Skin of body (tissue), 2 donors: Measurements from ENCODE around the gene NFYC. TPM values are rescaled to one million over a fixed set of nuclear protein-coding genes. Genes with fewer than 3 reads are reported as not detected.

Experiments
- DNase-seq: peaks from one replicate; lab custom pipeline; 2025; lab: John Stamatoyannopoulos, UW
- total RNA-seq: library from RNA; depleted of rRNA; stranded (reverse); fragments of >200 nt; gene quantifications from one replicate; pipeline ENCODE4 v1.2.3, GENCODE V29; 2014

The NFYC gene
- total RNA-seq, 1 donor from 2014 or later, result 30.7 TPM

DNA sequence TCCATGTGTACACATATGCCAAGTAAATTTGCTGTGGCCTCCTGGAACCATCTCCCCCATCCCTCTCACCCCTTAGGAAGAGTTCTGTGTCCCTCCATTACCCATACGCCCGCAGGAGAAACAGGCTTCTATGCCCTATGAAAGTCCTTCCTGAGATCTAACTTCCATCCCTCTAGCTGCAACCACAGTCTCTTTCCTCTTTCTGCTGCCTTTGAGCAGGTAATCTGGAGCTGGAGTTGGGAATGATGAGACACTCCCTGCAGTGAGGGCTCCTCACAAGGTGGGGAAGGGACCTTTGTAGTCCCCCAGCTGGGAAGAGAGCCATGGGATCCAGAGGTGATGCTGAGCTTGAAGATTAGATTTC, 90.1 kb downstream of the NFYC start:
- DNase-seq, result no peak

DNA sequence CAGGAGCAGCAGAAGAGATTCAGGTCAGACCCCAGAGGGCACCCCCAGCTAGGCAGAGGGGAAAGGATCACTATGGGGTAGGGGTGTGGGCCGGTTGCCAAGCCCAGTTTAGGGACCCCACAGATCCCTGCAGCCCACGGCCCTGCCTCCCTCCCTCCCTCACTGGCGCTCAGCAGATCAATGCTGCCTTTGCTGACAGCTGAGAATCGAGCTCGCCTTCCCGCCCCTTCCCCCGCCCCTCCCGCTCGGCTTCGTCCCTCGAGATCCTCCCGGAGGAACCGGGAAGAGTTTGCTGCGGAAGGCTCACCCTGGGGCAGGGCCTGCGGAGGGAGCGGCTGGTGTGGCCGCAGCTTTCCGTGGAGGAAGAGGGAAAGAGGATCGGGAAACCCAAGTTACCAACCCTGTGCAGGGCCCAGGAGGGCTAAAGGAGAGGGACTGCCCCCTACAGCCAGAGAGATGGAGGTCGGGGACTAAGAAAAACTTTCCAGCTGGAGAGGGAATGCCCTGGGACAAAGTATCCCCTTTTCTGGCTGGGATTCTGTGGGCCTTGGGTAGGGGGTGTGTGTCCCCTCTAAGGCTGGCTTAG, 91.0 kb downstream of the NFYC start:
- DNase-seq, result no peak

GRCh38 chr1:40783001-40783905, 91.7 kb downstream of the NFYC start, which contains the start of gene KCNQ4:
KCNQ4 (plus strand) TSS chr1:40783787; CDS start chr1:40784094, 307 bp downstream.
- no peak for DNase-seq

DNA sequence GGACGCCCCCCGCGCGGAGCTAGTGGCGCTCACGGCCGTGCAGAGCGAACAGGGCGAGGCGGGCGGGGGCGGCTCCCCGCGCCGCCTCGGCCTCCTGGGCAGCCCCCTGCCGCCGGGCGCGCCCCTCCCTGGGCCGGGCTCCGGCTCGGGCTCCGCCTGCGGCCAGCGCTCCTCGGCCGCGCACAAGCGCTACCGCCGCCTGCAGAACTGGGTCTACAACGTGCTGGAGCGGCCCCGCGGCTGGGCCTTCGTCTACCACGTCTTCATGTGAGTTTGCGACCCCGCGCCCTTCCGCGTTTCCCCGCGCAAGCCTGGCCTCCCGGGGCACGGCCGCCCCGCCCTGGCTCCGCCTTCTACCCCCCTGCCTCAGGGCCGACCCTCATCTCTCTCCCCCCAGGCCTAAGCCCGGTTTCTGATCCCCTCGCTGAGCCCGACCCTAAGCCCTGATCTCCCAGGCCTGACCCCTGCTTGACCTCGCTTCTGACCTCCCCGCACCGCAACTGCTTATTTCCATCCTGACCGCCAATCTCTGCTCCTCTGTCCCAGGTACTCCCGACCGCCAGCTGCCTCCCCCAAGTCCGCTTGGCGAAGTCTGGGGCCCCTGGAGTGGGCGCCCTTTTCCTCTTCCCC, 92.8 kb downstream of the NFYC start:
- DNase-seq, result no peak

DNA sequence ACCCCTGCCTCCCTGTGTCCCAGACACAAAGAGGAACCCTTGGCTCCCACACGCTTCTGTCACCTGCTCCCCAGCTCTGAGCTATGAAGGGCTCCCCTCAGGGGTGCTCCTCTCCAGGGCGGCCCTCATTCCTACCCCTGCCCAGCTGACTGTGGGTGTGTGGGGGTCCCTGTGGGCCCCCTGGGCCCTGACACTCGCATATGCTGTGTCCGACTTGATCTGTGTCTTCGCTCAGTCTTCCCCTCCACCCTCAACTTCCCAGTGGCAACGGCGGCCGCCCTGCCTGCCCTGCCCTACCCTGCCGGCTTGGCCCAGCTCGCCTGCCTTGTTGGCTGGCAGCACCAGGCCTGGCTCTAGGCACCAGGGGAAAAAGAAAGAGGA, 93.3 kb downstream of the NFYC start:
- no peak for DNase-seq

DNA sequence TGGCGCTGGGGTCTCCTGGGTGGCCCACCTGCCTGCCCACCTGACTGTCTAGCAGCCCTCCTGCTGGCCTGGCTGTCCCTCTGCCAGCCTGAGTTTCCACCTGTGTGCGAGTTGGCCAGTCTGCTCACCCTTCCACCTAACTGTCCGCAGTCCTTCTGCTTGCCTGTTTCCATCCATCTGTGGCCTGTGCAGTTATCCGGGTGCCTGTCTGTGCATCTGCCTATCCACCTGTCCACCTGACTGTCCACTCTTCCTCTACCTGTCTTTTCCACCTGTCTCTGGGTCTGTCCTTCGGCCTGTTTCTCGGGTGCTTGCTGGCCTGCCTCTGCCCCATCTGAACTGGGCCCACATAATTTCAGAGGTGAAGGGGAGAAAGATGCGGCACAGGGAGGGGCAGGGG, 93.9 kb downstream of the NFYC start:
- DNase-seq, result no peak

- DNase-seq, result no peak
Measured at GRCh38 chr1:40786171-40786994, 94.9 kb downstream of the NFYC start.

DNA sequence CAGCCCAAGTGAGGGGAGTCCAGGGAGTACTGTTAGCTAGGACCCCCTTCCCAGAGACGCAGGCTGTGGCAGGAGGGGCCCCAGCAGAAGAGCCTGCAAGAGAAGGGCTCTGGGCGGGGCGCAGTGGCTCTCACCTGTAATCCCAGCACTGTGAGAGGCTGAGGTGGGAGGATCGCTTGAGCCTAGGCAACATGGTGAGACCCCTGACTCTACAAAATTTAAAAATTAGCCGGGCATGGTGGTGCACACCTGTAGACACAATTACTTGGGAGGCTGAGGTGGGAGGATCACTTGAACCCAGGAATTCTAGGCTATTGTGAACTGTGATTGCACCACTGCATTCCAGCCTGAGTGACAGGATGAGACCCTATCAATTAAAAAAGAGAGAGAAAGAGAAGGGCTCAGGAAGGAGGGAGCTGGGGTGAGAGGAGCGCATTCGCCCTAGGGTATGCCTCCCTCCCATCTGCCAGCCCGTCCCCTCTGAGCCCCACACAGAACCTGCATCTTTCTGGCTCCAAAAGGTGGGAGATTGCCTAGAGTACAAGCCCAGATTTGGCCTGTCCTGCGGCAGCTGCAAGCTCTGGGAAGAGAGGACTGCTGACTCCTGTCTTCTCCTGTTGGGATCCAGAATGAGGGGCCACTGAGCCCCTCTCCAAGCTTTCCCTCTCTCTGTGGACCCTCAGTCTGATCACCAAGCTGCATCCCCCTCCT, 95.6 kb downstream of the NFYC start:
- no peak for DNase-seq

DNA sequence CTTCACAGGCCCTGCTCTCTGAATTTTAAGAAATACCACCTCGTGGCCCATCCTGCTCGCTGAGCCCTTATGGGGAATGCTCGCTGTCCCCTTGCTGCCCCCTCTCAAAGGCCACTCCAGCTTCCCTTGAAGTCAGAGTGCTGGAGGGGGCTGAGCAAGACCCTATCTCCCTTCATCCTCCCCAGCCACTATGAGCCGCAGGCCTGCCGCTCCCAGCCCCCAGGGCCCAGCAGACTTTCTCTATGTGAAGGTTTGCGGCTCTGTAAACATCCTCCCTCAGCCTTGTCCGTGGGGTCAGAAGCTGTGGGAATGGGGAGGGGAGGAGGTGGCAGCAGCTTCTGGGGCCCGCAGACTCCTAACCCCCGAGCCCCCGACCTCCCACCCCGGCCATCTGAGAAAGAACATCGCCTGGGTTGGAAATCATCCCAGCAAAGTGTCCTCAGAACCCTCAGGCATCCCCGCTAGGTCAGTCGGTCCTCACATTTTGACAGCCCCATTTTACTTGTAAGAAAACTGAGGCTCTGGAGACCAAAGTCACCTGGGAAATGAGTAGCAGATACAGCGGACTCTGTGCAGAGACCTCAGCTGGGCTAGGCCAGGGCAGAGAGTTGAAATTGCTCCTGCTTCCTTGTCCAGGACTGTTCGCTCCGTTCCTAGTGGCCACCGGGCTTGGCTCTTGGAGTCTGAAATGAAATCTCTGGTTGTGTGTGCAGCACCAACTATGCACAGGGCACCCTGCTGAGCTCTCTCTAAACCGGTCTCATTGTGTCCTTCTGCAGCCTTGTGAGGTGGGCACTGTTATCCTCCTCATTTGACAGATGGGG, 96.4 kb downstream of the NFYC start:
- DNase-seq, result no peak

GRCh38 chr1:40788561-40789341, 97.2 kb downstream of the NFYC start:
- no peak for DNase-seq

GRCh38 chr1:40789342-40789598, 97.8 kb downstream of the NFYC start:
- DNase-seq, result no peak

GRCh38 chr1:40789661-40790430, 98.3 kb downstream of the NFYC start:
- no peak for DNase-seq

DNA sequence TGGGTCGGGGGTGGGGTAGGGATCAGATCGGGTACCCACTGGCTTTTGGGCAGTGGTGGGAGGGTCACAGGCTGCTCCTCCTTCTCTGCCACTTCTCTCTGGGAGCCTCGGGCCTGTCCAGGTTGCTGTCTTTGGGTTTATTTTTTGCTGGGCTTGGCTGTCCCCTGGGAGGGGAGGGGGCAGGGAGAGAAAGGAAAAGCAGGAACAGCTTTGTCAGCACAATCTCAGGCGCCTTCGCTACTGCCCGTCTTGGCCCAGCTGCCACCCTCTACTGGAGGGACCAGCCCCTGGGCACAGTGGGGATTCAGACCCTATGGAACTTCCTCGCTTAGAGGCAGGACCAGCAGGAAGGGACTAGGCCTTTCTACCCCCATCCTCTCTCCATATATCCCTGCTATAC, 100.5 kb downstream of the NFYC start:
- no peak for DNase-seq

DNA sequence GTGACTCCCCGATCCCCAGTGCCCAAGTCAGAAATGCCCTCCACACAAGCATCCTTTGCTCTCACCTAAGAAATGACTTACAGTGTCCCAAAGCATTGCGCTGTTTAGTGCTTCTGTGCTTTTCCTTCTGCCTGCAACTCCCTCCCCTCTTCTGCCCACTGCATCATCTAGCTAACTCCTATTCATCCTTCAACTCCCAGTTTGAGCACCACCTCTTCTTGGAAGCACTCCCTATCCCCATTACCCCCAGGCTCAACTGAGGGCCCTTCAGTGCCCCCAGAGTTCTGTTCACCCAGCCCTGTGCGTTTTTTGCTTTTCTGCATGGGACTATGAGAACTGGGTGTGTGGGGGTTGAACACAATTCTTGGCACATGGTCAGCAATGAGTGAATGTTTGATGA, 102.1 kb downstream of the NFYC start:
- no peak for DNase-seq

DNA sequence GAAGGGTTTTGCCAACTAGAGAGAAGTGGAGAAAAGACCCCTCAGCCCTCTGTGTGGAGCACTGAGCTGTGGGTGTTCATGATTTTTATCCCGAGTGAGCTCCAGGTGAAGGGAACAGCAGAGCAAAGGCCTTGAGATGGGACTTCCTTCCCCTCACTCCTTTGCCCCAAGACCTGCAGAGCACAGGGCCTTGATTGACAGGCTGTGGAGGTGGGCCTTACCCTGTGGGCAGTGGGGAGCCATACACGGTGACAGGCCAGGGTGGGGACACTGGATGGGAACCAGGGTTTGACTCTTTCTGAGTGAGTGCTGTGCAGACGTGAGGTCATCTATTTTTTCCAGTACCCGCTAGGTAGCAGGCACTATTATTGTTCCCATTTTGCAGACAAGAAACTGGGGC, 102.5 kb downstream of the NFYC start:
- DNase-seq, result no peak

DNA sequence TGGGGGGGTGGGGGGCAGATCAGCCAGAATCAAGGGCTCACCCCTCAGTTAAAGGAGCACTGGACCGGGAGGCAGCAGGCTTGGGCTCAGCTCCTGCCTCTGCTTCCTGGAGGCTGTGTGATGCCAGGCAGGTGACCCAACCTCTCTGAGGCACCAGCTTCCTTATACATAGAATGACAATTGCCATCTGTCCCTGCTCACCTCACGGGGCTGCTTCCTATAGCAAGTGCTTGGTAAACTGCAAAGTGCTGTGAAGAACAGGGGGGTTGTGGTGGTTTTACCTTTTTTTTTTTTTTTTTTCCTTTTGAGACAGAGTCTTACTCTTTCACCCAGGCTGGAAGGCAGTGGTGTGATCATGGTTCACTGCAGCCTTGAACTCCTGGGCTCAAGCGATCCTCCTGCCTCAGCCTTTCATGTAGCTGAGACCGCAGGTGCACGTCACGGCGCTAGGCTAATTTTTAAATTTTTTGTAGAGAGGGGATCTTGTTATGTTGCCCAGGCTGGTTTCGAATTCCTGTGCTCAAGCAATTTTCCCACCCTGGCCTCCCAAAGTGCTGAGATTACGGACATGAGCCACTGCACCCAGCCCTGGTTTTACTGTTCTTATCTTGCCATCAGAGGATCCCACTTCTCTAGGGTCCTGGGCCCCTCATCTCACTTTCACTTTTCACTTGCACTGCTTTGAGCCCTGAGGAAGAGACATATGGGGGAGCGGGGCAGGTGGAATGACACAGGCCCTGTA, 103.6 kb downstream of the NFYC start:
- DNase-seq, result no peak

DNA sequence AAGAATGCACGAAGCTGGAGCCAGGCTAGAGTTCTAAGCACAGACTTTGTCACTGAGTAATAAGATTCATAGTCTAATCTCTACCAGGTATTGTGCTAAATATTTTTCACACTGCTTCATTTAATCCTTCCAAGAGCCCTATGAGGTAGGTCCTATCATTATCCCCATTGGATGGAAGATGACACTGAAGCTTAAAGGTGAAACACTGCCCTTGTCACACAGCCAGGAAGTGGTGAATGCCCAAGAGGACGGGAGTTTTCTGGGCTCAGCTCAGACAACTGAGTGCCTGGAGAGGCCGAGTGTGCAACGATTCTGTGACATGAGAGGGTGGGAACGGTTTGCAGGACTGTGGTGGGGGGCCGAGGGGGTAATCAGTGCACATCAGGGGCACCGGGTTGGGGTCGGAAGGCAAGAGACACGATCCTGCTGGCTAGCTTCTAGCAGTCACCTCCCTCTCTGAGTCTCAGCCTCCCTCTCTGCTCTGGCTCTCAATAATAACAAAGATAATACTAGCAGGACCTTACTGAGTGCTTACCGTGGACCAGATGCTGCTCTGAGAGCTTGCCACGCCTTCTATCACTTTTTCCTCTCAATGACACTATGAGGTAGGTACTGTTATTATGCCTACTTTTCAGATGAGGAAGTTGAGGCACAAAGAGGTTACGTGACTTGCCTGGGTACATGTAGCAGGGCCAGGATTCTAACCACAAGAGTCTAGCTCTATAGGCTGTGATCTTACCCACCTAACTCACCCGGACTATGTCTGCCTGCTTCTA, 104.5 kb downstream of the NFYC start:
- DNase-seq, result no peak
